HEK293T (cell line): ENCODE results near the gene HS3ST6.
"Not testable (repeated sequence)": the region's sequence is repeated elsewhere in the genome, so short reads cannot be mapped to it uniquely, and the experiment has no call there.

Experiments
- CTCF ChIA-PET: fragments of 350-600 bp; formaldehyde crosslinking; extraction: SDS; loops from one replicate; lab custom pipeline; 2021; ENCODE audit warnings: antibody characterized with exemption, inconsistent platforms; lab: Yijun Ruan, JAX
- POLR2A ChIA-PET: fragments of 350-600 bp; formaldehyde crosslinking; extraction: SDS; loops from one replicate; lab custom pipeline; 2020; ENCODE audit warnings: antibody characterized with exemption, inconsistent platforms; lab: Yijun Ruan, JAX
- DNase-seq: peaks from one replicate; pipeline ENCODE4 v3.0.0; 2012; ENCODE audit warnings: mixed read lengths; ENCODE audit errors: extremely low spot score
- ARNT ChIP-seq: fragments of 450-650 bp; IDR thresholded peaks from 2 replicates; pipeline ENCODE4 v1.6.1; 2017; ENCODE audit warnings: mild to moderate bottlenecking
- BHLHE40 ChIP-seq: fragments of 450-650 bp; IDR thresholded peaks from 2 replicates; pipeline ENCODE4 v1.6.1; 2016; ENCODE audit warnings: mild to moderate bottlenecking, moderate library complexity, borderline replicate concordance
- CTBP1 ChIP-seq: fragments of 450-650 bp; IDR thresholded peaks from 2 replicates; pipeline ENCODE4 v1.6.1; 2016; ENCODE audit warnings: borderline replicate concordance
- ELF4 ChIP-seq: fragments of 450-650 bp; IDR thresholded peaks from 2 replicates; pipeline ENCODE4 v1.6.1; 2017; ENCODE audit warnings: antibody characterized with exemption
- FOXA1 ChIP-seq: fragments of 450-650 bp; IDR thresholded peaks from 2 replicates; pipeline ENCODE4 v1.6.1; 2016; ENCODE audit warnings: mild to moderate bottlenecking
- FOXK2 ChIP-seq: fragments of 450-650 bp; IDR thresholded peaks from 2 replicates; pipeline ENCODE4 v1.6.1; 2016; ENCODE audit warnings: mild to moderate bottlenecking
- FOXM1 ChIP-seq: fragments of 450-650 bp; IDR thresholded peaks from 2 replicates; pipeline ENCODE4 v1.6.1; 2017; ENCODE audit warnings: mild to moderate bottlenecking, borderline replicate concordance
- HDGF ChIP-seq: fragments of 450-650 bp; IDR thresholded peaks from 2 replicates; pipeline ENCODE4 v1.6.1; 2017; ENCODE audit warnings: antibody characterized with exemption, borderline replicate concordance
- L3MBTL2 ChIP-seq: fragments of 450-650 bp; conservative IDR thresholded peaks from 2 replicates; pipeline ENCODE4 v1.6.1; 2016; ENCODE audit warnings: mild to moderate bottlenecking
- LEF1 ChIP-seq: fragments of 450-650 bp; IDR thresholded peaks from 2 replicates; pipeline ENCODE4 v1.6.1; 2017; ENCODE audit warnings: mild to moderate bottlenecking, borderline replicate concordance
- NFRKB ChIP-seq: fragments of 450-650 bp; IDR thresholded peaks from 2 replicates; pipeline ENCODE4 v1.6.1; 2016; ENCODE audit warnings: mild to moderate bottlenecking, moderate library complexity
- SP1 ChIP-seq: fragments of 450-650 bp; IDR thresholded peaks from 2 replicates; pipeline ENCODE4 v1.6.1; 2017
- SUZ12 ChIP-seq: fragments of 450-650 bp; IDR thresholded peaks from 2 replicates; pipeline ENCODE4 v1.6.1; 2016; ENCODE audit warnings: mild to moderate bottlenecking
- TARDBP ChIP-seq: fragments of 450-650 bp; IDR thresholded peaks from 2 replicates; pipeline ENCODE4 v1.6.1; 2016
- ZNF384 ChIP-seq: fragments of 450-650 bp; IDR thresholded peaks from 2 replicates; pipeline ENCODE4 v1.6.1; 2016
- TF ChIP-seq, protein P1 (sequence below): fragments of 450-650 bp; IDR thresholded peaks from 2 replicates; pipeline ENCODE4 v1.6.1; 2016

Gene HS3ST6

GRCh38 chr16:1926271-1926670 is 8.1 kb upstream of the HS3ST6 start:
- ChIA-PET CTCF (interaction anchor here (0.8 kb wide), 2 partner anchors 14 to 48 kb away, joined by 3 to 4 read pairs; no protein-coding TSS in a partner anchor), POLR2A (interaction anchor here (1.7 kb wide), 1 partner anchor 39 kb away, joined by 7 read pairs; the partner anchor contains the start of gene RPS2)
- no peak for TF ChIP-seq BHLHE40
- no peak for TF ChIP-seq SP1
- no peak for TF ChIP-seq FOXA1
- no peak for TF ChIP-seq TARDBP
- DNase-seq = no peak

DNA sequence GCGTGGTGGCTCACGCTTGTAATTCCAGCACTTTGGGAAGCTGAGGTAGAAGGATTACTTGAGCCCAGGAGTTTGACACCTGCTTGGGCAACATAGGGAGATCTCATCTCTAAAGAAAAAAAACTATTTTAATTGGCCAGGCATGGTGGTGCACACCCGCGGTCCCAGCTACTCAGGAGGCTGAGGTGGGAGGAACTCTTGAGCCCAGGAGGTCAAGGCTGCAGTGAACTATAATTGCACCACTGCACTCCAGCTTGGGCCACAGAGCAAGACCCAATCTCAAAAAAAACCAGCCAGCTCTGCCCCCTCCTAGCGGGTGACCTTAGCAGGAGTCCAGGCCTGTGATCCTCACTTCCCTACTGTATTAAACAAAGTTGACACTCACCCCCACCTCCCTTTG is 5.9 kb upstream of the HS3ST6 start:
- TF ChIP-seq SP1 (no peak), ZNF384 (no peak), ELF4 (no peak), ARNT (no peak), FOXA1 (no peak), NFRKB (no peak), TARDBP (no peak), L3MBTL2 (no peak), BHLHE40 (no peak), FOXM1 (no peak)
- TF ChIP-seq, protein P1, sequence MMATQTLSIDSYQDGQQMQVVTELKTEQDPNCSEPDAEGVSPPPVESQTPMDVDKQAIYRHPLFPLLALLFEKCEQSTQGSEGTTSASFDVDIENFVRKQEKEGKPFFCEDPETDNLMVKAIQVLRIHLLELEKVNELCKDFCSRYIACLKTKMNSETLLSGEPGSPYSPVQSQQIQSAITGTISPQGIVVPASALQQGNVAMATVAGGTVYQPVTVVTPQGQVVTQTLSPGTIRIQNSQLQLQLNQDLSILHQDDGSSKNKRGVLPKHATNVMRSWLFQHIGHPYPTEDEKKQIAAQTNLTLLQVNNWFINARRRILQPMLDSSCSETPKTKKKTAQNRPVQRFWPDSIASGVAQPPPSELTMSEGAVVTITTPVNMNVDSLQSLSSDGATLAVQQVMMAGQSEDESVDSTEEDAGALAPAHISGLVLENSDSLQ = no peak
- no peak for DNase-seq
- ChIA-PET CTCF (interaction anchor here (0.7 to 2.0 kb wide), 8 partner anchors 13 to 60 kb away, joined by 3 to 19 read pairs (median 4); partner anchors contain the start of gene MSRB1), POLR2A (interaction anchor here (0.9 to 2.2 kb wide), 6 partner anchors 17 to 85 kb away, joined by 3 to 21 read pairs (median 3); partner anchors contain the start of gene RPS2)

DNA sequence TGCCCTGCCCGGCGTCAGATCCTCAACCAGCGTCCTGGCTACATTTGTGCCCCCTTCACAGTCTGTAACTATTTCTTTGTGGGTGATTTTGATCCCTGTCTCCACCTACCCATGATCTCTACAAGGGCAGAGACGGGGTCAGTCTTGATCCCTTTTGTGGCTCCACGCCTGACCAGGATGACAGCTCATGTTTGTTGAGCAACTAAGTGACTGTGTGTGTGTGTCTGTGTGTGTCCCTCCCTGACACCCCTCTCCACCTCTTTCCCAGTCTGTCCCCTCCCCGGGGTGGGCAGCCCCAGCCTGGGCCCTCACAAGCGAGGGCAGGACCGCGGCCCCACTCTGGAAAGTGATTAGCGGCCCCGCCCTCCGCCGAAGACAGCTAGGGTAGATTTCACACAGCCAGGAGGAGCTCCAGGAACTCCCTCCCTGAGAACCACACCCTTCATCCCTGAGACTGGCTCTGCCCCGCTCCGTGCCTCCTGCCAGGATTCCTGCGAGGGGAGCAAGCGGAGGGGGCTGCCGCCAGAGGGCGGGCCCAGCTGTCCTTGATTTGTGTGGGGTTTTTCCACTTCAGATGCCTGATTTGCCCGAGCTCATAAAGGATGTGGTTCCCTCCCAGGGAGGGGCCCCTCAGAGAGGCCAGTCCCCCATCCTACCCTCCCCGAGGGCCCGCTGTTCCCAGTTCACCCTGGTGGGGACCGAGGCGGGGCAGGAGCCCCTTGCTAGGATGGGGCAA is 5.3 kb upstream of the HS3ST6 start:
- peak; percentile 37; the same call in 1 of the 2 replicates for TF ChIP-seq L3MBTL2
- no peak for TF ChIP-seq CTBP1
- POLR2A ChIA-PET = interaction anchor here (0.9 to 2.2 kb wide), 9 partner anchors 9 to 84 kb away, joined by 3 to 21 read pairs (median 4); partner anchors contain the start of gene RPS2
- CTCF ChIA-PET = interaction anchor here (0.6 to 2.0 kb wide), 16 partner anchors 13 to 99 kb away, joined by 3 to 19 read pairs (median 3); partner anchors contain the start of gene MSRB1

GRCh38 chr16:1922357-1922756 is 4.1 kb upstream of the HS3ST6 start:
- CTCF ChIA-PET = interaction anchor here (1.3 kb wide), 1 partner anchor 38 kb away, joined by 5 read pairs; no protein-coding TSS in a partner anchor

More for the DNA sequence above, 5.3 kb upstream of the HS3ST6 start:
- DNase-seq = peak; percentile 76

DNA sequence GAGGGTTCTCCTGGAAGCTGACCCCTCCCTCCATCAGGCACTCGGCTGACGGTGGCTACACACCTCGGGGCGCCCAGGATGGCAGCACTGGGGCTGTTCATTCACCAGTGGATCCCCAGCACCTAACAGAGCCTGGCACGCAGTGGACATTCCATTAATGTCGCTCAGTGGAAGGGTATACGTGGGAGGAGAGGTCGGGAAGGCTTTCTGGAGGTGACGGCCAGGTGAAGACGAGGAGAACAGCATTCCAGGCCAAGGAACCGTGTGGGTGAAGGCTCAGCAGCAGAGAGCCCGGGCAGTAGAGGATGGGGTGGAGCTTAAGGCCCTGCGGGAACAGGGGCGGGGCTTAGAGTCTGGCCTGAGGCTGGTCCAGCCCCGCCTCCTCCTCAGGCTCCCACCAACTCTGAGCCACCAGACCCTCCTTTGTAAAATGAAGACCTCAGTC is 2.5 kb upstream of the HS3ST6 start:
- TF ChIP-seq ELF4 = no peak
- TF ChIP-seq L3MBTL2 = no peak
- no peak for TF ChIP-seq LEF1
- no peak for TF ChIP-seq FOXM1
- TF ChIP-seq SP1 = no peak
- no peak for TF ChIP-seq FOXK2
- no peak for TF ChIP-seq ZNF384
- no peak for TF ChIP-seq TARDBP
- no peak for TF ChIP-seq ARNT
- peak; percentile 88 for DNase-seq
- CTCF ChIA-PET = interaction anchor here (0.6 to 1.0 kb wide), 2 partner anchors 20 to 30 kb away, joined by 4 to 6 read pairs; no protein-coding TSS in a partner anchor
- POLR2A ChIA-PET = interaction anchor here (0.6 to 1.3 kb wide), 5 partner anchors 8 to 45 kb away, joined by 3 to 6 read pairs (median 3); partner anchors contain the start of genes MSRB1 and RPS2

More at GRCh38 chr16:1922357-1922756, 4.1 kb upstream of the HS3ST6 start:
- POLR2A ChIA-PET = interaction anchor here (1.4 to 2.2 kb wide), 3 partner anchors 8 to 43 kb away, joined by 4 to 21 read pairs (median 8); partner anchors contain the start of gene RPS2
- no peak for DNase-seq
- TF ChIP-seq L3MBTL2 = no peak
- no peak for TF ChIP-seq NFRKB
- TF ChIP-seq LEF1 = no peak

DNA sequence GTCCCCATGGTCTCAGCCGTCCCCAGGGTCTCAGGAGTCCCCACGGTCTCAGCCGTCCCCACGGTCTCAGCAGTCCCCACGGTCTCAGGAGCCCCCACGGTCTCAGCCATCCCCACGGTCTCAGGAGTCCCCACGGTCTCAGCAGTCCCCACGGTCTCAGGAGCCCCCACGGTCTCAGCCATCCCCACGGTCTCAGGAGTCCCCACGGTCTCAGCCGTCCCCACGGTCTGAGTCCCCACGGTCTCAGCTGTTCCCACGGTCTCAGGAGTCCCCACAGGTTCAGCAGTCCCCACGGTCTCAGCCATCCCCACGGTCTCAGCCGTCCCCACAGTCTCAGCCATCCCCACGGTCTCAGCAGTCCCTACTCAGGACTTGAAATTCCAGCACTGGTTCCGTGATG is 1.9 kb upstream of the HS3ST6 start:
- POLR2A ChIA-PET = interaction anchor here (1.0 to 1.3 kb wide), 3 partner anchors 9 to 45 kb away, joined by 3 to 6 read pairs (median 4); partner anchors contain the start of genes MSRB1 and RPS2
- CTCF ChIA-PET, DNase-seq: not testable (repeated sequence)

DNA sequence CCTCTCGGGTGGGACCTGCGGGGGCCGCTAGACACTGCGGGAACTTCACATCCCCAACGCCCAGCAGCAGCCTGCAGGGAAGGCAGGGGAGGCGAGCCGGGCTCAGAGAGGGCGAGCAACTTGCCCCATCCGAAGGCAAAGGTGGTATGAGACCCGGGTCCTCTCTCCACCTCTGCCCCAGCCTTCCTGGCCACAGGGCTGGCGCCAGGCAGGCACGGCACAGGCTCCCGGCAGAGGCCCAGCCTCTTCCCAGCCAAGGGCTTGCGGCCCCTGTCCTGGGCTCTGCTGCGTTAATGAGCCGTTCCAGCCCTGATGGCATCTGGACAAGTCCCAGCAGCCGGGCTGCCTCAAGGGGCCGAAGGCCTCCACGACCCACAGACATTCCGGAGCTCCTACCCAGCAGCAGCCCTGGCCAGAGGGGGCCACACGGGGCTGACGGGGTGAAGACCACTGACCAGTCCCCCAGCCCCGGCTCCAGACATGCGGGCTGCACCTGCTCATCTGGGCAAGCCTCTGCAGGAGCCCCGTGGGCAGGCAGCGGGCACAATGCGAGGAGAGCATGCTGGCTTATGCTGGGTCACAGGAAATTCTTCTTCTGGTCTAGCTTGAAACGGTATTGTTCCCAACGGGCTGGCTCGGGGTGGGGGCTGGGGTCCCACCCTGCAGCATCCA is 1.2 kb upstream of the HS3ST6 start:
- POLR2A ChIA-PET = interaction anchor here (1.0 kb wide), 1 partner anchor 45 kb away, joined by 4 read pairs; the partner anchor contains the start of gene RPS2
- DNase-seq = no peak
- TF ChIP-seq LEF1 (no peak), FOXM1 (no peak), CTBP1 (no peak), ZNF384 (no peak), L3MBTL2 (no peak), HDGF (no peak), ELF4 (no peak), TARDBP (no peak), BHLHE40 (no peak), SUZ12 (no peak)
- TF ChIP-seq, protein P1 = no peak
- CTCF ChIA-PET = no interaction called here
